Right kidney (tissue), 1 donor: ENCODE measurements around the gene NDOR1.
A peak's percentile ranks its signal among the peaks of the same experiment; 100 is the strongest.

Experiments
- DNase-seq: peaks from one replicate; pipeline ENCODE4 v3.0.0-alpha.2; 2016

Gene NDOR1

GRCh38 chr9:137181680-137182079 is 23.8 kb upstream of the NDOR1 start:
- DNase-seq, result no peak

GRCh38 chr9:137182836-137183235 is 22.7 kb upstream of the NDOR1 start:
- no peak for DNase-seq

GRCh38 chr9:137183980-137184595 is 21.4 kb upstream of the NDOR1 start:
- no peak for DNase-seq

- no peak for DNase-seq
Observed at GRCh38 chr9:137184881-137185660, 20.4 kb upstream of the NDOR1 start.

- no peak for DNase-seq
Observed at GRCh38 chr9:137185921-137186320, 19.6 kb upstream of the NDOR1 start.

- no peak for DNase-seq
Observed at GRCh38 chr9:137186385-137186784, 19.1 kb upstream of the NDOR1 start.

GRCh38 chr9:137187386-137187785 is 18.1 kb upstream of the NDOR1 start:
- DNase-seq, result no peak

GRCh38 chr9:137188086-137188489 is 17.4 kb upstream of the NDOR1 start:
- no peak for DNase-seq

GRCh38 chr9:137188490-137189296 is 16.8 kb upstream of the NDOR1 start, which contains the start of the genes ANAPC2 and SSNA1:
TSS of gene ANAPC2 (minus strand) at chr9:137188560. CDS start at chr9:137188532, 28 bp downstream.
TSS of gene SSNA1 (plus strand) at chr9:137188676. CDS start at chr9:137188727, 51 bp downstream.
- peak; percentile 97 for DNase-seq

GRCh38 chr9:137189297-137190295 is 15.9 kb upstream of the NDOR1 start:
- no peak for DNase-seq

- no peak for DNase-seq
Observed at GRCh38 chr9:137190315-137190856, 15.1 kb upstream of the NDOR1 start.

GRCh38 chr9:137191245-137191644 is 14.3 kb upstream of the NDOR1 start:
- no peak for DNase-seq

GRCh38 chr9:137191691-137192447 is 13.6 kb upstream of the NDOR1 start:
- DNase-seq, result no peak

- DNase-seq, result no peak
Observed at GRCh38 chr9:137192448-137192780, 13.1 kb upstream of the NDOR1 start.

GRCh38 chr9:137192859-137193258 is 12.6 kb upstream of the NDOR1 start:
- no peak for DNase-seq

GRCh38 chr9:137193771-137194170 is 11.7 kb upstream of the NDOR1 start:
- DNase-seq, result no peak

GRCh38 chr9:137194388-137194787 is 11.1 kb upstream of the NDOR1 start:
- DNase-seq, result no peak

- DNase-seq, result no peak
Observed at GRCh38 chr9:137194909-137195308, 10.6 kb upstream of the NDOR1 start.

GRCh38 chr9:137195525-137196220 is 9.8 kb upstream of the NDOR1 start:
- DNase-seq, result no peak
